Measurements from ENCODE around the gene TEDC1. TPM values are rescaled to one million over a fixed set of nuclear protein-coding genes. Genes with fewer than 3 reads are reported as not detected.

The TEDC1 gene
- total and polyA plus RNA-seq, 2 donors from 2014 or later = 6.9 to 13.2 TPM

GRCh38 chr14:105455766-105456660 lies 35.0 kb upstream of the TEDC1 start:
- FAIRE-seq (no peak), DNase-seq (no peak)
- H3K4me3 ChIP-seq (ENCODE audit: low read length in 3 of 3) = no peak overlapping the region
- H3K27ac ChIP-seq (ENCODE audit: low read depth in 2 of 2, low read length in 2 of 2) = no peak overlapping the region
- no peaks in the 10 kb centered on the region for H3K27me3 ChIP-seq (ENCODE audit: control insufficient read depth, insufficient read depth, low read length)
- no peaks in the 10 kb centered on the region for H3K9me3 ChIP-seq (ENCODE audit: control insufficient read depth in 2 of 3, insufficient read depth in 1 of 3, low read length in 3 of 3)
- H3K4me1 ChIP-seq (ENCODE audit: control insufficient read depth in 2 of 3, insufficient read depth in 2 of 3, low read depth in 1 of 3, low read length in 3 of 3) = no peaks in the 10 kb centered on the region
- intact Hi-C loops (cut with DNase I) = no loop called here
- TF ChIP-seq CTCF (IDR thresholded peaks at IDR 0.05; ENCODE audit: borderline replicate concordance, extremely low read depth, insufficient read depth) = no peak
- H3K36me3 ChIP-seq (ENCODE audit: control insufficient read depth in 2 of 3, insufficient read depth in 3 of 3, low read length in 3 of 3) = peaks cover 0 to 8% (median 8%) of the 10 kb centered on the region in 3 donors
- no peak overlapping the region for H3K9ac ChIP-seq (ENCODE audit: low read length in 3 of 3)

GRCh38 chr14:105456736-105457617 lies 34.1 kb upstream of the TEDC1 start:
- DNase-seq (no peak), FAIRE-seq (no peak)
- Histone ChIP-seq H3K4me3 (ENCODE audit: low read length in 3 of 3) (no peak overlapping the region), H3K27me3 (ENCODE audit: control insufficient read depth, insufficient read depth, low read length) (no peaks in the 10 kb centered on the region), H3K27ac (ENCODE audit: low read depth in 2 of 2, low read length in 2 of 2) (no peak overlapping the region), H3K4me1 (ENCODE audit: control insufficient read depth in 2 of 3, insufficient read depth in 2 of 3, low read depth in 1 of 3, low read length in 3 of 3) (no peaks in the 10 kb centered on the region), H3K9ac (ENCODE audit: low read length in 3 of 3) (no peak overlapping the region), H3K9me3 (ENCODE audit: control insufficient read depth in 2 of 3, insufficient read depth in 1 of 3, low read length in 3 of 3) (no peaks in the 10 kb centered on the region), H3K36me3 (ENCODE audit: control insufficient read depth in 2 of 3, insufficient read depth in 3 of 3, low read length in 3 of 3) (peaks cover 0 to 7% (median 6%) of the 10 kb centered on the region in 3 donors)
- intact Hi-C loops (cut with DNase I) = no loop called here
- no peak for TF ChIP-seq CTCF (IDR thresholded peaks at IDR 0.05; ENCODE audit: borderline replicate concordance, extremely low read depth, insufficient read depth)

GRCh38 chr14:105458010-105458409 lies 33.0 kb upstream of the TEDC1 start:
- Histone ChIP-seq H3K9ac (ENCODE audit: low read length in 3 of 3) (no peak overlapping the region), H3K4me1 (ENCODE audit: control insufficient read depth in 2 of 3, insufficient read depth in 2 of 3, low read depth in 1 of 3, low read length in 3 of 3) (no peaks in the 10 kb centered on the region), H3K9me3 (ENCODE audit: control insufficient read depth in 2 of 3, insufficient read depth in 1 of 3, low read length in 3 of 3) (no peaks in the 10 kb centered on the region), H3K4me3 (ENCODE audit: low read length in 3 of 3) (no peak overlapping the region), H3K27ac (ENCODE audit: low read depth in 2 of 2, low read length in 2 of 2) (no peak overlapping the region), H3K27me3 (ENCODE audit: control insufficient read depth, insufficient read depth, low read length) (no peaks in the 10 kb centered on the region), H3K36me3 (ENCODE audit: control insufficient read depth in 2 of 3, insufficient read depth in 3 of 3, low read length in 3 of 3) (peaks cover 0 to 3% (median 2%) of the 10 kb centered on the region in 3 donors)
- TF ChIP-seq CTCF (IDR thresholded peaks at IDR 0.05; ENCODE audit: borderline replicate concordance, extremely low read depth, insufficient read depth) = no peak
- intact Hi-C loops (cut with DNase I) = no loop called here
- no peak for FAIRE-seq
- DNase-seq = no peak

Data from kidney (tissue), 14 donors.